DOHH2 (cell line): ENCODE results near the gene LRRC27.

Source experiments
- CTCF ChIP-seq: fragments of 200-600 bp; sonication (generic); IDR thresholded peaks from one replicate; pipeline ENCODE4 v1.5.1; 2014; ENCODE audit warnings: antibody characterized with exemption, mild to moderate bottlenecking, low read depth, low read length; ENCODE audit not compliant: poor library complexity, severe bottlenecking
- EZH2phosphoT487 ChIP-seq: fragments of 200-600 bp; sonication (generic); IDR thresholded peaks from 2 replicates; pipeline ENCODE4 v1.6.1; 2017; ENCODE audit warnings: borderline replicate concordance, mild to moderate bottlenecking, antibody characterized with exemption, low read length, moderate library complexity, mixed read lengths

GRCh38 chr10:132381741-132382140, 49.7 kb downstream of the LRRC27 start:
- TF ChIP-seq CTCF = no peak
- no peak for TF ChIP-seq EZH2phosphoT487
